KMS-11 (cell line): ENCODE measurements around the gene OMA1.

Source experiments
- H2AFZ ChIP-seq: fragments of 200-600 bp; sonication (generic); 2 replicates; pipeline ENCODE4 v1.6.1; 2016; ENCODE audit warnings: antibody characterized with exemption, mixed run types, low read depth
- H3K27ac ChIP-seq: fragments of 200-600 bp; sonication (generic); 2 replicates; pipeline ENCODE4 v1.6.1; 2016; ENCODE audit warnings: mild to moderate bottlenecking, mixed run types
- H3K27me3 ChIP-seq: fragments of 200-600 bp; sonication (generic); 2 replicates; pipeline ENCODE4 v1.6.1; 2017; ENCODE audit warnings: mild to moderate bottlenecking, low read depth, mixed run types, moderate library complexity; ENCODE audit not compliant: insufficient read depth
- H3K36me3 ChIP-seq: fragments of 200-600 bp; sonication (generic); 2 replicates; pipeline ENCODE4 v1.6.1; 2017; ENCODE audit warnings: mild to moderate bottlenecking, mixed run types; ENCODE audit not compliant: insufficient read depth
- H3K4me1 ChIP-seq: fragments of 200-600 bp; sonication (generic); 2 replicates; pipeline ENCODE4 v1.6.1; 2016; ENCODE audit warnings: mild to moderate bottlenecking, low read depth, mixed run types; ENCODE audit not compliant: poor library complexity, severe bottlenecking
- H3K4me2 ChIP-seq: fragments of 200-600 bp; sonication (generic); 2 replicates; pipeline ENCODE4 v1.7.0; 2016; ENCODE audit warnings: mild to moderate bottlenecking, mixed run types
- H3K4me3 ChIP-seq: fragments of 200-600 bp; sonication (generic); IDR thresholded peaks from 2 replicates; pipeline ENCODE4 v1.6.1; 2017; ENCODE audit warnings: low read depth, low read length, mixed read lengths; ENCODE audit not compliant: insufficient read depth
- H3K79me2 ChIP-seq: fragments of 200-600 bp; sonication (generic); 2 replicates; pipeline ENCODE4 v1.6.1; 2016; ENCODE audit warnings: low read depth, mixed run types; ENCODE audit not compliant: insufficient read depth
- H3K9ac ChIP-seq: fragments of 200-600 bp; sonication (generic); 2 replicates; pipeline ENCODE4 v1.6.1; 2016; ENCODE audit warnings: mild to moderate bottlenecking, mixed run types
- H4K20me1 ChIP-seq: fragments of 200-600 bp; sonication (generic); 2 replicates; pipeline ENCODE4 v1.6.1; 2016; ENCODE audit warnings: mild to moderate bottlenecking, mixed run types; ENCODE audit not compliant: insufficient read depth
- TF ChIP-seq, protein P1 (sequence below): fragments of 200-600 bp; sonication (generic); conservative IDR thresholded peaks from 2 replicates; pipeline ENCODE4 v1.6.1; 2017; ENCODE audit warnings: low read depth, mild to moderate bottlenecking, antibody characterized with exemption, low read length, moderate library complexity, mixed read lengths

OMA1 gene

DNA sequence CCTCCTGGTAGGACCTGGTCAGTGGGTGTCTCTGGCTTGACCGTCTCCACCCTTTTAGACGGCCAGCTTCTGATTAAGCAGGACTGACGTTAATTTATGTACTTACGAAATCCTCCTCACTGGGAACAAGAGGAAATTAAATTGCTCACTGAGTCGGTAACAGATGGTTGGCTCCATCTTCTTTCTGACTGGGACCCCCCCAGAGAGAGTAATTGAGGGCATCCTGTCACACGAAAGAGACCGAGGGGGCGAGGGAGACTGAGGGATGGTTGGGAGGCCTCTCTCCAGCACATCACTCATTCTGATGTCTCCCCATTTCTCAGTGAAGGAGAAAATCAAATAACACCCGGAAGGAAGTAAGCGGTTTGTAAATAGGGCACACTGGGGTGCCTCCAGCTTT is 104.8 kb downstream of the OMA1 start:
- no peaks in the 10 kb centered on the region for H4K20me1 ChIP-seq
- H3K4me3 ChIP-seq: no peak overlapping the region
- H3K27ac ChIP-seq: no peak overlapping the region
- H3K9ac ChIP-seq: no peak overlapping the region
- H3K4me1 ChIP-seq: no peaks in the 10 kb centered on the region
- H3K79me2 ChIP-seq: no peaks in the 10 kb centered on the region
- no peaks in the 10 kb centered on the region for H3K36me3 ChIP-seq
- H2AFZ ChIP-seq: no peak overlapping the region
- no peaks in the 10 kb centered on the region for H3K27me3 ChIP-seq
- TF ChIP-seq, protein P1, sequence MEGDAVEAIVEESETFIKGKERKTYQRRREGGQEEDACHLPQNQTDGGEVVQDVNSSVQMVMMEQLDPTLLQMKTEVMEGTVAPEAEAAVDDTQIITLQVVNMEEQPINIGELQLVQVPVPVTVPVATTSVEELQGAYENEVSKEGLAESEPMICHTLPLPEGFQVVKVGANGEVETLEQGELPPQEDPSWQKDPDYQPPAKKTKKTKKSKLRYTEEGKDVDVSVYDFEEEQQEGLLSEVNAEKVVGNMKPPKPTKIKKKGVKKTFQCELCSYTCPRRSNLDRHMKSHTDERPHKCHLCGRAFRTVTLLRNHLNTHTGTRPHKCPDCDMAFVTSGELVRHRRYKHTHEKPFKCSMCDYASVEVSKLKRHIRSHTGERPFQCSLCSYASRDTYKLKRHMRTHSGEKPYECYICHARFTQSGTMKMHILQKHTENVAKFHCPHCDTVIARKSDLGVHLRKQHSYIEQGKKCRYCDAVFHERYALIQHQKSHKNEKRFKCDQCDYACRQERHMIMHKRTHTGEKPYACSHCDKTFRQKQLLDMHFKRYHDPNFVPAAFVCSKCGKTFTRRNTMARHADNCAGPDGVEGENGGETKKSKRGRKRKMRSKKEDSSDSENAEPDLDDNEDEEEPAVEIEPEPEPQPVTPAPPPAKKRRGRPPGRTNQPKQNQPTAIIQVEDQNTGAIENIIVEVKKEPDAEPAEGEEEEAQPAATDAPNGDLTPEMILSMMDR: no peak
- H3K4me2 ChIP-seq: no peak overlapping the region

DNA sequence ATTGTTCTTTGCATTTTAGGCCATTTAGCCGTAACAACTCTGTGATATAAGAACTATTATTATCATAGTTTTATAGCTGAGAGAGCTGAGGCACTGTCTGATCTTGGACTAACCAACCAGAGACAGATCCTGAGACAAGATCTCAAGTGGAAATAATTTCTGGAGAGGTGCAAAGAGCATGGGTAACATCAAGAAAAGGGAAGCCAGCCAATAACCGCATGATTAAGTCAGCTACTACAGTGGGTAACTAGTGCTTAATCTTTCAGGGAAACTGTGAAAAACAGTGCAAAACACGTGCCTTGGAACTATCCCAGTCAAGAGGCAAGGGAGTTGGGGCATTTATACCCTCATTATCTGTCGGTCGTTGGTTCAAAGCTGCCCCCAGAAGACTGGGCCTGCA is 105.8 kb downstream of the OMA1 start:
- H4K20me1 ChIP-seq: no peaks in the 10 kb centered on the region
- H3K27me3 ChIP-seq: no peaks in the 10 kb centered on the region
- TF ChIP-seq, protein P1: no peak
- no peak overlapping the region for H3K27ac ChIP-seq
- no peak overlapping the region for H3K4me2 ChIP-seq
- no peak overlapping the region for H2AFZ ChIP-seq
- H3K36me3 ChIP-seq: no peaks in the 10 kb centered on the region
- no peak overlapping the region for H3K4me3 ChIP-seq
- H3K79me2 ChIP-seq: no peaks in the 10 kb centered on the region
- no peaks in the 10 kb centered on the region for H3K4me1 ChIP-seq
- H3K9ac ChIP-seq: no peak overlapping the region

DNA sequence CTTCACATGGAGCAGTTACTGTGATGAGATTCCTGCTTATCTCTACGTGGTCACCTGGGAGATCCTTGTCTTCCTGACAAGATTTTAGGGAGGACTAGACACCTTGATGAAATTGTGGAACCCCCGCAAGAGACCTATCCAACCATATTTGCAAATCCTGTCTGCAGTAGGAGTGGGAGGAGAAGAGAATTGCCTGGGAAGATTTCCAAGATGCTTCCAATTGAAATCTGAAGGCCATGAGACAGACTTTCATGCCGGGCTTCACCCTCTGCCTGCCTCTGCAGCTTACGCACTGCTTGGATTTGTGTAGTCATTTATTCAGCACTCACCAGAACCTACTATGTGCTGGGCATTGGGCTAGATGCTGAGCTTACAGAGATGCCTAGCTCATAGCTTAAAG is 106.6 kb downstream of the OMA1 start:
- Histone ChIP-seq H3K9ac (no peak overlapping the region), H3K4me2 (no peak overlapping the region), H3K4me1 (no peaks in the 10 kb centered on the region), H4K20me1 (no peaks in the 10 kb centered on the region), H3K27ac (no peak overlapping the region), H2AFZ (no peak overlapping the region), H3K27me3 (no peaks in the 10 kb centered on the region), H3K79me2 (no peaks in the 10 kb centered on the region), H3K4me3 (no peak overlapping the region), H3K36me3 (no peaks in the 10 kb centered on the region)
- TF ChIP-seq, protein P1: no peak

DNA sequence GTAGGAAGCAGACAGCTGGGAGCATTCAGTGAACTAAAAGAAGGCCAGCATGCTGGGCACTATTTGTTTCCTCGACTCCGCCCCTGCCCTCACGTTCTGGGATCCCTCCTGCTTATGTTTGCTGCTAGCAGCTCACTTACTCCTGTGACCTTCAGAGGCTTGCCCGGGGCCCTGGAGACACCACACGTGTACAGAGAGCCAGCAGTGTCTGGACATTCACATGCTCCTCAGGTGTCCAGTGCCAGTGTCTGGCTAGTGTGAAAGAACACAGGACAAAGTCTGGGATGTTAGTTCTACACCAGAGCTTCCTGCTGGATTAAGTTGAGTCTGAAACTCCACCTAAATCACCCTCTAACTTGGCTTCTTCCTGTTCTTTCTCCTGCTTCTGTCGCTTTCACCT is 108.1 kb downstream of the OMA1 start:
- Histone ChIP-seq H3K36me3 (no peaks in the 10 kb centered on the region), H3K4me3 (no peak overlapping the region), H2AFZ (no peak overlapping the region), H4K20me1 (no peaks in the 10 kb centered on the region), H3K27ac (no peak overlapping the region), H3K4me1 (no peaks in the 10 kb centered on the region), H3K79me2 (no peaks in the 10 kb centered on the region), H3K27me3 (no peaks in the 10 kb centered on the region), H3K9ac (no peak overlapping the region), H3K4me2 (no peak overlapping the region)
- TF ChIP-seq, protein P1: no peak

DNA sequence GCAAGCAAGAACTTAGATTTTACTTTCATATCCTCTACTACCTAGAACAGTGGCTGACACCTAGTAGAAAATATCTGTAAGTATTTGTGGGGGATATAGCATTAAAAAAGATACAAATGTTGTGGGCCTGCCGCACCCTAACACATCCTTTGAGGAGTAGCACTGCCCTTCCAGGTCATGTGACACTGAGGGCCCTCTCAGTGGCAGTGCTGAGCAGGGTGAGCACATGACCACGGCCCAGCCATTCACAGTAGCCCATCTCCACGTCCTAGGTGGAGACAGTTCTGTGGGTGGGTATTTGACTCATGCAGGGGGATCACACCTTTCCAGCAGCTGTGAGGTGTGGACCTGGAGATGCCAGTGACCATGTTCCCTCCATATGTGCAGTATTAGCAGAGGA is 108.9 kb downstream of the OMA1 start:
- Histone ChIP-seq H3K27me3 (no peaks in the 10 kb centered on the region), H4K20me1 (no peaks in the 10 kb centered on the region), H3K79me2 (no peaks in the 10 kb centered on the region), H3K27ac (no peak overlapping the region), H3K4me2 (no peak overlapping the region), H3K4me3 (no peak overlapping the region), H3K4me1 (no peaks in the 10 kb centered on the region), H2AFZ (no peak overlapping the region), H3K36me3 (no peaks in the 10 kb centered on the region), H3K9ac (no peak overlapping the region)
- TF ChIP-seq, protein P1: no peak
